Activated CD4-positive, alpha-beta T cell treated with anti-CD3 and anti-CD28 coated beads for 24 hours (primary cell): Measurements from ENCODE around the gene KLHL2.
"Not testable (repeated sequence)": the region's sequence is repeated elsewhere in the genome, so short reads cannot be mapped to it uniquely, and the experiment has no call there.

Experiments used
- DNase-seq, 2 donors: peaks; one replicate each; pipeline ENCODE4 v3.0.0-alpha.2; 2020; ENCODE audit warnings: low read depth in 2 of 2

Gene KLHL2

DNA sequence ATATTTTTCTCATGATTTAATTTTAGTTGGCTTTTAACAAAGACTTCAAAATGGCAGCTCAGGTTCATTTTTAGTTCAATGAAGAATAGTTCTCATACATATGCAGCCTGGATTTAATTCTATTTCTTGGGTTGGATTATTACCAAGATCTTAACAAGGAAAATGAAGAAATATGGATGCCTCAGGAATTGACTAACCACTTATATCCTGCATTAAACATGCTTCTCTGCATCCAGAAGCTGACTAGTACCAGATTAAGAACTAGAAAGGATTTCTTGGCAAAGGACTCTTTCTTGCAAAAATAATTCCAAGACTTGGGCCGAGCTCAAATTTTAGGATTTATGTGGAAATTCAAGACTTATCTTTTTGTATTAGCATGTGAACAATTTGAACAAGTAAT is 5.6 kb upstream of the KLHL2 start:
- DNase-seq = no peak

- DNase-seq = no peak
These were observed 3.6 kb upstream of the KLHL2 start for GRCh38 chr4:165203541-165204461.

- no peak for DNase-seq
These were observed 2.9 kb upstream of the KLHL2 start for GRCh38 chr4:165204462-165204830.

GRCh38 chr4:165207016-165207430 is 338 bp upstream of the KLHL2 start:
- DNase-seq = no peak

GRCh38 chr4:165208221-165208652 is 876 bp downstream of the KLHL2 start:
- DNase-seq = no peak

DNA sequence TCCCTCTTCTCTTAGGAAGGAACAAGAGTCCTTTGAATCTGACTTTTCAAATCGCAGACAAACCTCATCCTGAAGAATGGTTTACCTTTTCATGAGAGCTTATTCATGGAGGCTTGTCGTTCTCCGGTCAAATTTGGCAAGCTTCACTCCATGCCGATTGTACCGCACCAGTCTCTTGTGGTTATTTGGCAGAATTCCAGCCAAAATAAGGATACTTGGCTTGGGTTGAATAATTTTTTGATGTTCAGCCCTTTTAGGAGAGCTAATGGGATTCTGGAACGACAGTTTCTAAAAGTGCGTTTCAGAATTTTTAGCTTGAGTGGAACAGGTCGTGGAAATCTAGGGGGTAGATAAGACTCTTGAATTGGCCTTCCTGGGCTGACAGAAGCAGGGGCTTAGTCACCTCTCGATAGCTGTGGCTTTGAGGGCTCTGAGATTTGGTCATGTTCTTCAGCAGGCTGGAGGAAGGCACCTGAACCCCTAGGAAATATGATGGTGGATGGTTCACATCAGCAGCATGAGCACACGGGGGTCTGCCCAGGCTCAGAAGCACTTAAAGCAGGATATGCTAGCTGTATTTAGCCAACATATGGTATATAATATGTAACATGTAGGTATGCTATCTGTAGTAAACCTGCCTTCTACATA is 1.5 kb downstream of the KLHL2 start:
- DNase-seq = no peak

DNA sequence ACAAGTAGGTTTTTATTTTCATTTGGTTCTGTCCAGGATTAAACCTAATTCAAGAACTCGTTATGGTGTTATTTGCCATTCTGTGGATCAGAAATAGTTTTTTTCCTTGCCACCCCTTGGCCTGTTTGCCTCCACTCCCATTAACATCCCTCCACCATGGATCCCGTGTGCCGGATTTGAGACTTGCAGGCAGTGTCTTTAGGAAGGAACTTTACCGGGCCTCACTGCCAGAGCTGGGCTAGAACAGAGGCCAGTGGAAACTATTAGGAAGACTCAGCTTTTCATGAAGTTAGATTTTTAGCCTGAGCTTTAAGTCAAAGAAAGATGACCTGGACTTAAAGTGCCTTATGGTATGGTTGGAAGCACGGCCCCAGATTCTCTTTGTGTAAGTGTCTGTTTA is 2.4 kb downstream of the KLHL2 start:
- no peak for DNase-seq

GRCh38 chr4:165210566-165210965 is 3.2 kb downstream of the KLHL2 start:
- no peak for DNase-seq

DNA sequence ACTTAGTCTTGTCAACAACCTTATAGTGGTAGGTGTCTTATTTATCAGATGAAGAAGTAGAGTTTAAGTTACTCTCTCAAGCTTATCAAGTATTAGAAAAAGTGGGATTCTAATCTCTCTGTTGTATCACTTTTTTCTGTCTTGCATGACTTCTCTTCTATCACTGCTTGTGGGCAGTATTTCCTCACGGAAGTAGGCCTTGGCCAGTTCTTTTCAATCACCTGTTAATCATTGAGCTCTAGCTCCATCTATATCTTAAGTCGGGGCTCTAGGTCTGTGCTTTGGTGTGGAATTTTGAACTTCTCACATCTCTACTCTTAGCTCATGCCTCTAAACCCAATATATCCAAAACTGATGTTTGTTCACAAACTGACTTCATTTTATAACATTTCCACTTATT is 5.3 kb downstream of the KLHL2 start:
- DNase-seq = not testable (repeated sequence)

DNA sequence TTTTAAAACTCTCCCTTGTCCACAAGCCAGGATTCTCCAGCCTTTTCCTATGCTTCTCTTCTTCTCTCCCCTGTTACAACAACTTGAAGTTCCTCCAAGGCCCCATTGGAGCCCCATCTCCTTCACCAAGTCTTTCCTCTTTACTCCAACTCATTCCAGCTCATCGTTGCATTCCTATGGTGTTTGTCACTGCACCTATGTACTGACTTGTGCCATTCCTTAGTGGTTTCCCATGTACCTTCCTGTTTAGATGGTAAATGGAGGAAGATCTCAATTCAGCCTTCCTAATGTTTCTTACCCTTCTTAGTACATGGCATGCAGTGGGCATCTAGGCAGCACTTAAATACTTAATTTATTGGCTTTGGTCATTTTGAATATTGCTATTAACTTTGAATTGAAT is 6.0 kb downstream of the KLHL2 start:
- not testable (repeated sequence) for DNase-seq

DNA sequence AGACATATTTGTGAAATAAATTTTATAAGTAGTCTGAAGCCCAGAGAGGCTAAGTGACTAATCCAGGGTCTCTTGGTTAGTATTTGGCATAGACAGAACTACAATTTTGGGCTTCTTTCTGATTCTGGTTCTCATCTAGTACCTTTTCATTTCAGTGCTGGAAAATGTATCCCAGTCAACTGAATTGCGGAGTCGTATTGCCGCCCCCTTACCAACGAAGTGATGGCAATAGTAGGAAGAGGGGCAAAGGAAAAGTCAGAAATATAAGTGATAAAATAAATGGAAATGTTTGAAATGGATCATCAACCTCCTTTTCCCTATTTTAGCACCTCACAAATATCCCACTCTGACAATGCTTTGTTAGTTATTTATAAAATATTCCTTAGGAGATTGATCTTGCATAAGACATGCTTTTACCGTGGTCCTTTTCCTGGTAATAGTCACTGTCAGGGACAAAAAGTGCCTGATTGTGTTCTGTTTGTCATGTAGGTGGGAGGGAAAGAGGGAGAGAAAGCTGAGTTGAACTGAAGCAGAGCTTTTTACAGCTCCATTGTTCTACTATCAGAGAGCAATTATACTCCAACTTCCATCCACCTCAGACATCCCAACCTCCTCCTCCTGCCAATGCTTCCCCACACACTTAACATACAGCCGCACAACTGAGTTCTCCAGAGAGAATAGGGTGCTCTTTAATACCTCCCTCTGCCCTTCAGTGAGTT is 6.8 kb downstream of the KLHL2 start:
- DNase-seq = not testable (repeated sequence)

DNA sequence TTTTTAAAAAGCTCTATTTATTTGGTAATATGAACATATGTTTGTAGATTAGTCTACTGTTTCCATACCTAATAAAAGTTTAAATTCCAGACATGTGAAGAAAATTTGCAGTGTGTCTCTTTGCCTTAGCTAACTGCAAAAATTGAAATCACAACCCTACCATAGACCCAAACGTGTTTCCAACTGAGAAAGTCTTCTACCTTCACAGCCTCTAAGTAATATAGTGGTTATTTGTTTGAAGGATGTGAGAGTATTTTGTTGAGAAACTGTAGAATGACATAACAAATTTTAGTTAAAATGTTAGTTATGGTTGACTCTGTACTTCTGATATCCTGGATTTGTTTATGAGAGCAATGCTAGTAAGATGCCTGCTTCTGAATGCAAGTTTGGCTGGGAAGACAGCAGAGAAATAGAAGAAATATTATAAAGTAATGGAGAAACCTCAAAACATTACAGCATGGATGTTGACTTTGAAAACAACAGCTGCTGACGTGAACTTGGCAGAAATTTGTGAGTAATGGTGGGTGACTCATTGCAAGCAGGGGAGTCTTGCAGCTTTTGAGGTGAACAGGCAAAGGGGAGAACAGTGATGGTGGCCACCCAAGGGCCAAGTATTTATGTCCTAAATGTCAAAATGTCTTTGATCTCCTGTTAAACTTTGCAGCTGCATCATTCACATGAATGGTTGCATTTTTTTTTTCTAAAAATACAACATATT is 7.8 kb downstream of the KLHL2 start:
- not testable (repeated sequence) for DNase-seq

- not testable (repeated sequence) for DNase-seq
These were observed 8.6 kb downstream of the KLHL2 start for GRCh38 chr4:165215761-165216487.

DNA sequence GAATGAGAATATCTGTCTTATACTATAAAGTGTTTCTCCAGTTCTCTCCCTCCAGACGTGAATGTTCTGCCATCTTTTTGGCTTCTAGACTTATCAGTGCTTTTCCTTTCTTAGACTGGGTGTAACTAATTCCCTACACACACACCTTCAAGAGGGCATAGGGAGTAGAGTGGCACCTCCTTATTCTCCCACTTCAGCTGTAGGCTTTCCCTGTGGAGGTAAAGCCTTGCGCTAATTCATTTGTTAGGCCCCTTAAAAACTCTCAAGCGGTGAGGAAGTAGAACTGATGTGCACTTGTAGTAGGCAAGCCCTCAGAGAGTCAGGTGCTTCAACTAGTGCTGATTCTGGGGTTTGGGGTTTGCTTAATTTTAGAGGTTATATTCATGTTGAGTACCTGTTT is 10.0 kb downstream of the KLHL2 start:
- DNase-seq = no peak

- DNase-seq = not testable (repeated sequence)
These were observed 13.9 kb downstream of the KLHL2 start for GRCh38 chr4:165221306-165221705.

DNA sequence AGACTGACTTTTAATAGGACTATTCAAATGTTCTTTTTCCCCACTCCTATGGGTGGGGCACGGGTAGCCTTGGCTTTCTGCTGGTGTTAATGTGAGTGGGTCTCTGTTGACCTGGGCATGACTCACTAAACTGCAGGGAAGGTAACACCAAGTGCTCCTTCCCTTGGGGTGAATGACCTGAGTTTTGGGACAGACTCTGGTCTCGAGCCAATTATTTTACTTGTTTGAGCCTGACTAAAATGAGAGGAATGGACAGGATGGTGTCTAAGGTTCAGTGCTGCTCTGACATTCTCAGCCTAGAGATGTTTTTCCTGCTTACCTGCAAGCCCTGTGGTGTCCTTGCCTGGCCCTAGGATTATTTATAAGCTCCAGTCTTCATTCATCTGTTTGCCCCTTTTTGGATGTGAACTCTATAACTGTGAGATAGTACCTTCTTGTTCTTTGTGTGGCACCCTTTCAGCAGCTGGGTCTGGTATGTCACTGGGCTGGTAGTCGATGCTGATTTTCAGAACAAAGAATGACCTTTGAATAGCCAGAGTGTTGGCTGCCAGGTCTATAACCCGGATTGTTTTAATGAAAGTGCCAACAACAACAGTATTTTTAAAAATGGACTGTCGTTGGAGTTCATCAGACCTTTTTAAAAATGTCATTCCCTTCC is 14.8 kb downstream of the KLHL2 start:
- not testable (repeated sequence) for DNase-seq

GRCh38 chr4:165222651-165222994 is 15.3 kb downstream of the KLHL2 start:
- DNase-seq = no peak

- not testable (repeated sequence) for DNase-seq
These were observed 20.0 kb downstream of the KLHL2 start for GRCh38 chr4:165227401-165227800.

- not testable (repeated sequence) for DNase-seq
These were observed 22.3 kb downstream of the KLHL2 start for GRCh38 chr4:165229490-165230200.
